Adipose tissue (tissue), 3 donors: ENCODE results near the gene DPYSL4. TPM values are rescaled to one million over a fixed set of nuclear protein-coding genes. Genes with fewer than 3 reads are reported as not detected.

Experiments
- H3K27ac ChIP-seq: one replicate; pipeline ENCODE4 v1.5.1; 2013; ENCODE audit warnings: low read depth, low read length
- WGBS, 3 donors: extraction: QIAGEN DNeasy Blood & Tissue Kit; methylation state at CpG; one replicate each; pipeline ENCODE4 v1.1.7; 2013; 5-methylcytosine and 5-hydroxymethylcytosine counted together
- polyA plus RNA-seq, 3 donors: library from polyadenylated mRNA; stranded (reverse); fragments of 200-250 nt; gene quantifications; one replicate each; pipeline ENCODE4 v1.2.3, GENCODE V29; 2013
- donor health status: healthy with polysubstance abuse.
- donor health status: Bipolar disorder and iron deficiency.
- donor health status: healthy.

Gene DPYSL4
- under 1 TPM; 0.54 to 0.82 (median 0.67) TPM for polyA plus RNA-seq

- H3K27ac ChIP-seq, result no peak within 1 kb of the TSS
- 2 to 3% (median 2%) methylated on average over 53 to 107 of the region's 109 CpGs for WGBS, 3 donors
These were observed at the start of gene DPYSL4 for GRCh38 chr10:132186488-132187429. Gene DPYSL4 (plus strand): TSS chr10:132186948. CDS start chr10:132187064, 116 bp downstream.

GRCh38 chr10:132137111-132138072, 49.4 kb upstream of the DPYSL4 start:
- 89 to 92% (median 90%) methylated on average over 39 to 40 of the region's 40 CpGs for WGBS, 3 donors
- H3K27ac ChIP-seq, result no peak overlapping the region

GRCh38 chr10:132138133-132138532, 48.6 kb upstream of the DPYSL4 start:
- WGBS, 3 donors, result 94 to 95% (median 94%) methylated on average over 40 of the region's 40 CpGs

DNA sequence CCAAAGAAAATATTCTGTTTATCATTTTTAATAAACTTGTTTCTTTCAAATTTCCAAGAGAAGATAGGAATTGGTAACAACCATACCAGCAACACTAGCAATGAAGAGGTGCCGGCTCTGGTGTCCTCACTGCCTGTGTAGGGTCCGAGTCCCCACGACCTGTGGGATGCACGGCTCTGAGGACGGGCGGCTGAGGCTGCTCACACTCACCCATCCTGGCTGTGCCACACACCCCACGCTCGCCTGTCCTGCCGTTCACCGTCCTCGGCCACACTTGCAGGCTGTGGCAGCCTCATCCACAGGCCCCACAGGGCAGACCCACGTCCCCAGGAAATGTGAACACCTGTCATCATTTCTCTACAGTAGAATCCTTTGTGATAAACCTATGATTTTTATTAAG, 48.2 kb upstream of the DPYSL4 start:
- 79 to 88% (median 83%) methylated on average over 12 of the region's 12 CpGs for WGBS, 3 donors
- no peak overlapping the region for H3K27ac ChIP-seq

More at GRCh38 chr10:132138133-132138532, 48.6 kb upstream of the DPYSL4 start:
- H3K27ac ChIP-seq, result no peak overlapping the region

GRCh38 chr10:132139526-132139925, 47.2 kb upstream of the DPYSL4 start:
- WGBS, 3 donors, result 73 to 76% (median 75%) methylated on average over 10 of the region's 10 CpGs
- H3K27ac ChIP-seq, result no peak overlapping the region

DNA sequence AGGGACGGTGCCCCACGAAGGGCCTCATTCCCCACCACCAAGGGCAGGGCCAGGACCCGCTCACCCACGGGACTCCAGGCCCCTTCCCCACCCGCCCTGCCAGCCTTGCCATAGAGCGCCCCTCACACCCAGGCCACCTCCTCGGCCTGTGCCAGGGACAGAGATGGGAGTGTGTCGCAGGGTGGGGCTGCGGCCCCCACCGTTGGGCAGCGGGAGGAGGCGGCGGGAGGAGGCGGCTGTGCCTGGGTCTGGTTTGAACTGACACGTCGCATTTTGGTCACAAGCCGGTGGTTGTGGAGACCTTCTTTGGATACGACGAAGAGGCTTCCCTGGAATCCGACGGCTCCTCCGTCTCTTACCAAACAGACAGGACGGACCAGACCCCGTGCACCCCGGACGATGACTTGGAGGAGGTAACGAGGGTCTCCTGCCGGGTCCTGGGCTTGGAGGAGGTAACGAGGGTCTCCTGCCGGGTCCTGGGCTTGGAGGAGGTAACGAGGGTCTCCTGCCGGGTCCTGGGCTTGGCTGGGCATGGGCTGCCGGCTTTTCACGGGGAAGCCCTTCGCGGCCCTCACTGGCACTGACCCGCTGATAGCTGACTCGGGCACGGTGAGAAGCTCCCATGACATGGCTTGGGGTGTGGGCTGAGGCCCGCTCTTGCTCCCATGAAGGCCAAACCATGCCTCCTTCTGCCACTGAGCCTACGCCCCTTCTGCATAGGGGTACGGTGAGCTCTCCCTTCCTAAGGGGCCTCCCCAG, 46.4 kb upstream of the DPYSL4 start:
- H3K27ac ChIP-seq, result no peak overlapping the region
- WGBS, 3 donors, result 87 to 91% (median 91%) methylated on average over 42 of the region's 42 CpGs

DNA sequence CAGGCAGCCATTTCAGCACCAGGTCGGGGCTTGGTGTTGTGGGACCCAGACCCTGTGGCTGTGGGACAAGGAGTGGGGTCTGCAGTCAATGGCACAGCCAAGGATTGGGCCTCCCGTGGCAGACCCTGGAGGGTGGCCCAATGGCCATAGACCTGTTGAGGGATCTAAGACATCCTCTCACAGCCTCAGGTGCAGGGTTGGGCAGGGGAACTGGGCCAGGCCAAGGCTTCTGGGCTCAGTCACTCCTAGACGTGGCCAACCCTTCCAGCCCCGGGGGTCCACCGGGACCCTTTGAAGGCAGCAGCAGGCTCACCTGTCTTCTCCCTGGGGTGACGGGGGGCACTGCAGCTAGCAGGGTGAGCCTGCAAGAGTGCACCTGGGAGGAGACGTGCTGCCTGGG, 45.7 kb upstream of the DPYSL4 start:
- H3K27ac ChIP-seq, result no peak overlapping the region
- WGBS, 3 donors, result 78 to 91% (median 88%) methylated on average over 7 of the region's 7 CpGs

GRCh38 chr10:132141526-132142395, 45.0 kb upstream of the DPYSL4 start:
- H3K27ac ChIP-seq, result no peak overlapping the region
- WGBS, 3 donors, result 83 to 89% (median 86%) methylated on average over 32 of the region's 32 CpGs

DNA sequence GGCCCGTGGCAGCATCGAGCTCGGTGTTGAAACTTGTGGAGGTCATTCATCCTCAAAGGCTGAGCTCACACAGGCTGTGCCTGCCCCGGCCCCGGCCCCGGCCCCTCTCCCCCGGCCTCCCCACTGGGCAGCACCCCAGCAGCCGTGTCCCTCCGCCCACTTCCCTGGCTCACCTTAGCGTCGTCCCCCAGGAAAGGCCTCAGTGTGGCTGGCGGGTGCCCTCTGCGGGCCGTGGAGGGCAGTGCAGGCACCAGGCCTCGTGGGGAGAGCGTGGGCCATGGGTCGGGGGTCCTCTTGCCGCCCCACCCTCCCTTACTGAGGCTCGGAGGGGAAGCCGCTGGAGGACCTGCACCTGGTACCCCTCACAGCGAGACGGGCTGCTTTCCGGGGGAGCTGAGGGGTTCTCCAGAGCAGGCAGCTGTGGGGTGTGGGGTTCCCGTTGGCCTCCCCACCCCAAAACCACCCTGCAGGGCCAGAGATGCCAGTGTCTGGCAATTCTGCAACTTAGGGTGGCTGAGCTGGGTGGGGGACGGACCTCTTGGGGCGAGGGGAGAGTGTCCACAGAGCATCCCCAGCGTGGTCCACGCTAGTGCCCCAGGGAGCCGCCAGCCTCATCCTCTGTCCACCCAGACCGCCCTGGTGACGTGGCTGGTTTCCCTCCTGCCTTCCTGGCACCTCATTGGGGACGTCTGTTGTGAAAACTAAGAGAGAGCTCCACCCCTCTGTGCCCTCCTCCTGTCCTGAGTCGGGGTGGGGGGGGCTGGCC, 44.2 kb upstream of the DPYSL4 start:
- no peak overlapping the region for H3K27ac ChIP-seq
- WGBS, 3 donors, result 22 to 31% (median 30%) methylated on average over 31 to 33 of the region's 33 CpGs

GRCh38 chr10:132143162-132143561, 43.6 kb upstream of the DPYSL4 start:
- H3K27ac ChIP-seq, result no peak overlapping the region
- WGBS, 3 donors, result 22 to 37% (median 30%) methylated on average over 12 of the region's 12 CpGs

DNA sequence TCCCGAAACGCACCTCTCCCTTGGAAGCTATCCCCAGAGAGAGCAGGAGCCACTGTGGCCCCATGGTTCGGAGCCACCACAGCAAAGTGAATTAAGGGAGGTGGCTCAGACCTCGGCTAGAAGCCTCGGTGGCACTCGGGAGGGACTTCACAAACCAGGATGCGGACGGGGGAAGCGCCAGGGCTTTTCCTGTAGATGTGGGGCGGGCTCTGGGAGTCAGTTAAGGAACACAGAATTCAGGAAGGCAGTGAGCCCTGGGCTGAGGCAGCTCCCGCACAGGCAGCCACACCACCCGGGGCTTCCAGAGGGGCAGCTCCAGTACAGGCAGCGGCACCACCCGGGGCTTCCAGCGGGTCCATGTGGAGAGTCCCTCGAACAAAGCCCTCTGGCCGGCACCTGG, 42.7 kb upstream of the DPYSL4 start:
- WGBS, 3 donors, result 66 to 70% (median 67%) methylated on average over 17 of the region's 17 CpGs
- H3K27ac ChIP-seq, result no peak overlapping the region

- WGBS, 3 donors, result 82 to 89% (median 89%) methylated on average over 14 of the region's 14 CpGs
- no peak overlapping the region for H3K27ac ChIP-seq
These were observed 41.7 kb upstream of the DPYSL4 start for GRCh38 chr10:132145002-132145401.

DNA sequence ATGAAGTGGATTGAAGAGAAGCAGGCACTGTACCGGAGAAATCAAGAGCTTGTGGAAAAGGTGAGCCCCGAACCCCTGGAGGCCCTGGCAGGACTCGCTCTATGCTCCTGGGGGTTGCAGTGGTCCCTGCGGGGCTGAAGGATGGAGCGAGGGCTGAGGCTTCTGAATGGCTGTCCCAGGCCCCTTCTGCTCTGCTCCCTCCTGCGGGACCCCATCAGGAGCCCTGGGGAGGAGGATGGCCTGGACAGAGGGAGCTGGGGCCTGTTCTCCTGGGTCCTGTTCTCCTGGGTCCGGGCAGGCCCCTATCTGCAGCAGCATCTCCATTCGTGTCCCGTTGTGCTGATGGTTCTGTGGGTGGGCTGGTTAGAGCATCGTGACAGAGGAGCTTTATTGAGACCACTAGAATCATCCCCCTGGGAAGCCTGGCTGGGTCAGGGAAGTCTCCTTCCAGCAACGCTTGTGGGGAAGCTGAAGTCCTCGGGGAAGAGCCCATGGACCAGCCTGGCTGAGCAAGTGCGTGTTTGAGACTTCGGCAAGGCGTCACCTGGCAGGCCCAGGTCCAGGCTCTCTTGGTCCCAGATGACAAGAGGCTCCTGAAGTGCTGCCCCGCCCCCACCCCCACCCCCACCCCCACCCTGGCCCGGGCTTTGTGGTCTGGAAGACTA, 41.1 kb upstream of the DPYSL4 start:
- no peak overlapping the region for H3K27ac ChIP-seq
- 71 to 80% (median 76%) methylated on average over 17 of the region's 17 CpGs for WGBS, 3 donors

GRCh38 chr10:132146271-132146671, 40.5 kb upstream of the DPYSL4 start:
- H3K27ac ChIP-seq, result no peak overlapping the region
- 70 to 85% (median 74%) methylated on average over 8 of the region's 8 CpGs for WGBS, 3 donors

DNA sequence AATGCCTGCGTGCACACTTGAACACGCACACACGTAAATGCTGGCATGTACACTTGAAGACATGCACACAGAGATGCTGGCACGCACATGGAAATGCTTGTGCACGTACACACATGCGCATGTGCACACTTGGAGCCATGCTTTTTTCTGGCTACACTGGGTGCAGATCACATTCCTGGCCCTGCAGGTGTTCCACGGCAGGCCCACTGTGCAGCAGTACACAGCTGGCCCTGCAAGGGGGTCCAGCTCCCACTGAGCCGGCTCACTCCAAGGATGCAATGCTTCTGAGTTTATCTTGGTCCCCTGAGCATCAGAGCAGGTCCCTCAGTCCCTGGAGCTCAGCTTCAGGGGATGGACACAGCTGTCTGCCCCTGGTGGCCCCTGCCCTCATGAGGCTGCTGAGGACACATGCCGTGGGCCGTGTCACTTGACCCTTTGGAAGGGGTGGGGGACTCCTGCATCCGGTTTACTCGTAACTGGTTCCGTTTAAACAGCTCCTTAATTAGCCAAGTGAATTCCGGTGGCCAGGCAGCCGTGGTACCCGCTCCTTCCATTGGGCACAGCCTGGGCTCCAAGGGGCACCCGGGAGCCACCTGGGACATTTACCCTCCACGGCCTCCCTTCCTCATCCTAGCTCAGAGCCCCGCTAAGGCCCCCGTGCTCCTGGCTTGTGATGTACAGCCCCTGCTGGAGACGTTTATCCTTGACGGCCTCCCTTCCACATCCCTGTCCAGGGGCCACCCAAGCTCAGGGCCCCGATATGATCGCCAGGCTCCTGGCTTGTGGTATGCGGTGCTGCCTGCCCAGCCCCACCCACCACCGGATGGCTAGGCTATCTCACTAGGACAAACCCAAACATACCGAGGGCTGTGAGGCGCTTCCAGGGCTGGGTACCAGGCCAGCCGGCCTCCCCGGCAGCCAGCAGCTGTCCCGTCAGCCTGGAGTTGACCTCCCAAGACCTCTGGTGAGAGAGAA, 39.5 kb upstream of the DPYSL4 start:
- no peak overlapping the region for H3K27ac ChIP-seq
- 67 to 75% (median 69%) methylated on average over 31 of the region's 31 CpGs for WGBS, 3 donors
